T1000 (cell line): ENCODE data around the gene ABCF3.
A peak's percentile ranks its signal among the peaks of the same experiment; 100 is the strongest.
"Not testable (repeated sequence)": the region's sequence is repeated elsewhere in the genome, so short reads cannot be mapped to it uniquely, and the experiment has no call there.

Source experiments
- DNase-seq: peaks from one replicate; lab custom pipeline; 2025; ENCODE audit warnings: mixed read lengths; lab: John Stamatoyannopoulos, UW

ABCF3 gene

GRCh38 chr3:184186184-184186901 lies at the start of gene ABCF3:
TSS of gene ABCF3 (plus strand) at chr3:184186199. CDS start at chr3:184186208, 9 bp downstream.
- DNase-seq = no peak

- DNase-seq = no peak
These were observed 45.6 kb upstream of the ABCF3 start for GRCh38 chr3:184140436-184140835.

GRCh38 chr3:184142199-184142598 lies 43.8 kb upstream of the ABCF3 start:
- DNase-seq = no peak

GRCh38 chr3:184143327-184143726 lies 42.7 kb upstream of the ABCF3 start:
- DNase-seq = no peak

GRCh38 chr3:184144505-184144904 lies 41.5 kb upstream of the ABCF3 start:
- no peak for DNase-seq

- peak; percentile 18 for DNase-seq
These were observed 40.9 kb upstream of the ABCF3 start for GRCh38 chr3:184145111-184145524.

- no peak for DNase-seq
These were observed 40.2 kb upstream of the ABCF3 start for GRCh38 chr3:184145751-184146270.

GRCh38 chr3:184148076-184148475 lies 37.9 kb upstream of the ABCF3 start:
- no peak for DNase-seq

- DNase-seq = no peak
These were observed 36.9 kb upstream of the ABCF3 start for GRCh38 chr3:184149123-184149522.

GRCh38 chr3:184149770-184150169 lies 36.2 kb upstream of the ABCF3 start:
- not testable (repeated sequence) for DNase-seq

- DNase-seq = peak; percentile 49
These were observed 30.9 kb upstream of the ABCF3 start, which contains the start of gene DVL3 for GRCh38 chr3:184154885-184155643. TSS of gene DVL3 (plus strand) at chr3:184155377. CDS start at chr3:184155636, 259 bp downstream.

- DNase-seq = no peak
These were observed 30.1 kb upstream of the ABCF3 start for GRCh38 chr3:184155644-184156521.

- DNase-seq = peak; percentile 23
These were observed 29.5 kb upstream of the ABCF3 start for GRCh38 chr3:184156522-184156955.

- no peak for DNase-seq
These were observed 28.8 kb upstream of the ABCF3 start for GRCh38 chr3:184157206-184157605.

- no peak for DNase-seq
These were observed 27.6 kb upstream of the ABCF3 start for GRCh38 chr3:184158404-184158803.

GRCh38 chr3:184160456-184160855 lies 25.5 kb upstream of the ABCF3 start:
- DNase-seq = no peak

- DNase-seq = not testable (repeated sequence)
These were observed 23.4 kb upstream of the ABCF3 start for GRCh38 chr3:184162571-184163070.

GRCh38 chr3:184164648-184165330 lies 21.2 kb upstream of the ABCF3 start:
- DNase-seq = no peak

GRCh38 chr3:184165543-184165942 lies 20.5 kb upstream of the ABCF3 start:
- DNase-seq = no peak

- no peak for DNase-seq
These were observed 19.3 kb upstream of the ABCF3 start for GRCh38 chr3:184166671-184167070.

- no peak for DNase-seq
These were observed 18.2 kb upstream of the ABCF3 start for GRCh38 chr3:184167786-184168185.
